Fibroblast of pulmonary artery (primary cell): ENCODE measurements around the gene RAB31.
A peak's percentile ranks its signal among the peaks of the same experiment; 100 is the strongest.

Source experiments
- DNase-seq: peaks from one replicate; pipeline ENCODE4 v3.0.0-alpha.2; 2010; ENCODE audit warnings: low read depth
- H3K4me3 ChIP-seq: replicated peaks from 2 replicates; pipeline ENCODE4 v1.5.1; 2011; ENCODE audit warnings: low read depth, mild to moderate bottlenecking, control low read depth, low read length, moderate library complexity
- CTCF ChIP-seq: IDR thresholded peaks from 2 replicates; pipeline ENCODE4 v1.5.1; 2011; ENCODE audit warnings: mild to moderate bottlenecking, control low read depth, low read length, inconsistent platforms; ENCODE audit errors: missing control alignments

The RAB31 gene

GRCh38 chr18:9808295-9809241 is 100.5 kb downstream of the RAB31 start:
- no peak overlapping the region for H3K4me3 ChIP-seq
- TF ChIP-seq CTCF: no peak
- DNase-seq: peak; percentile 50

GRCh38 chr18:9809697-9810096 is 101.6 kb downstream of the RAB31 start:
- no peak overlapping the region for H3K4me3 ChIP-seq
- DNase-seq: no peak
- TF ChIP-seq CTCF: no peak

GRCh38 chr18:9810299-9810698 is 102.2 kb downstream of the RAB31 start:
- no peak overlapping the region for H3K4me3 ChIP-seq
- TF ChIP-seq CTCF: no peak
- DNase-seq: no peak

GRCh38 chr18:9810994-9811705 is 103.0 kb downstream of the RAB31 start:
- DNase-seq: no peak
- H3K4me3 ChIP-seq: no peak overlapping the region
- no peak for TF ChIP-seq CTCF

- no peak for TF ChIP-seq CTCF
- no peak for DNase-seq
Measured at GRCh38 chr18:9811978-9812377, 103.9 kb downstream of the RAB31 start.

GRCh38 chr18:9814431-9814830 is 106.3 kb downstream of the RAB31 start:
- peak; percentile 78 for DNase-seq
- no peak for TF ChIP-seq CTCF
- no peak overlapping the region for H3K4me3 ChIP-seq

More at GRCh38 chr18:9811978-9812377, 103.9 kb downstream of the RAB31 start:
- no peak overlapping the region for H3K4me3 ChIP-seq
